HepG2 (cell line): Measurements from ENCODE around the gene IRAK2. TPM values are rescaled to one million over a fixed set of nuclear protein-coding genes. Genes with fewer than 3 reads are reported as not detected.

ENCODE experiments used
- KDM2A ChIP-seq: sonication (generic); formaldehyde crosslinking; IDR thresholded peaks from 2 replicates; pipeline ENCODE4 v1.4.0; 2020; ENCODE audit warnings: low read depth, missing genetic modification reagents, borderline replicate concordance
- MTA1 ChIP-seq: sonication (generic); formaldehyde crosslinking; IDR thresholded peaks from 2 replicates; pipeline ENCODE4 v1.4.0; 2020; ENCODE audit warnings: missing genetic modification reagents, mild to moderate bottlenecking, borderline replicate concordance
- PHF20 ChIP-seq: sonication (generic); formaldehyde crosslinking; IDR thresholded peaks from 2 replicates; pipeline ENCODE4 v1.5.0; 2020; ENCODE audit warnings: mild to moderate bottlenecking, missing genetic modification reagents
- ZBTB1 ChIP-seq: sonication (generic); formaldehyde crosslinking; IDR thresholded peaks from 2 replicates; pipeline ENCODE4 v1.4.0; 2020; ENCODE audit warnings: missing genetic modification reagents, borderline replicate concordance
- ZFX ChIP-seq: sonication (generic); formaldehyde crosslinking; IDR thresholded peaks from 2 replicates; pipeline ENCODE4 v1.4.0; 2020; ENCODE audit warnings: mild to moderate bottlenecking, low read depth, missing genetic modification reagents, moderate library complexity
- ZNF230 ChIP-seq: sonication (generic); formaldehyde crosslinking; IDR thresholded peaks from 2 replicates; pipeline ENCODE4 v1.4.0; 2020; ENCODE audit warnings: mild to moderate bottlenecking, missing genetic modification reagents
- ZNF33A ChIP-seq: sonication (generic); formaldehyde crosslinking; IDR thresholded peaks from 2 replicates; pipeline ENCODE4 v1.5.1; 2020; ENCODE audit warnings: missing genetic modification reagents, mild to moderate bottlenecking, moderate library complexity, borderline replicate concordance
- ZNF530 ChIP-seq: sonication (generic); formaldehyde crosslinking; IDR thresholded peaks from 2 replicates; pipeline ENCODE4 v1.5.0; 2020; ENCODE audit warnings: low read depth, mild to moderate bottlenecking, missing genetic modification reagents
- ZNF572 ChIP-seq: sonication (generic); formaldehyde crosslinking; IDR thresholded peaks from 2 replicates; pipeline ENCODE4 v1.5.1; 2020; ENCODE audit warnings: mild to moderate bottlenecking, missing genetic modification reagents
- ZNF773 ChIP-seq: sonication (generic); formaldehyde crosslinking; IDR thresholded peaks from 2 replicates; pipeline ENCODE4 v1.4.0; 2020; ENCODE audit warnings: missing genetic modification reagents, borderline replicate concordance
- ZNF792 ChIP-seq: IDR thresholded peaks from 2 replicates; pipeline ENCODE4 v1.6.1; 2016
- ZNF83 ChIP-seq: sonication (generic); formaldehyde crosslinking; IDR thresholded peaks from 2 replicates; pipeline ENCODE4 v1.4.0; 2020; ENCODE audit warnings: missing genetic modification reagents, mild to moderate bottlenecking, borderline replicate concordance
- ZSCAN12 ChIP-seq: sonication (generic); formaldehyde crosslinking; IDR thresholded peaks from 2 replicates; pipeline ENCODE4 v1.9.0; 2021; ENCODE audit warnings: mild to moderate bottlenecking, missing genetic modification reagents
- ZSCAN20 ChIP-seq: sonication (generic); formaldehyde crosslinking; IDR thresholded peaks from 2 replicates; pipeline ENCODE4 v1.4.0; 2020; ENCODE audit warnings: missing genetic modification reagents, mild to moderate bottlenecking, borderline replicate concordance
- polyA plus RNA-seq, 8 experiments: library from polyadenylated mRNA; depleted of rRNA in 3 of 8; stranded (reverse) in 7 of 8; unstranded in 1 of 8; fragments of >200 nt; fragmentation: Illumina TruSeq in 4 of 8; extraction: Trizol in 4 of 8; gene quantifications; 2 replicates each; pipeline versions ENCODE4 v1.2.1 to v1.2.3, GENCODE V29; 2011 to 2016; ENCODE audit warnings: low read depth in 4 of 8, missing spikeins in 1 of 8, mixed read lengths in 1 of 8; ENCODE audit not compliant: insufficient read depth in 1 of 8
- total RNA-seq, 5 experiments: library from RNA; depleted of rRNA; stranded (reverse); fragments of >200 nt; fragmentation: Illumina TruSeq; extraction: Trizol; gene quantifications; 2 replicates each; pipeline ENCODE4 v1.2.3, GENCODE V29; 2016; ENCODE audit warnings: low read depth in 1 of 5
- TF ChIP-seq, protein P1 (sequence below), 2 experiments: sonication (generic) in 1 of 2; formaldehyde crosslinking in 1 of 2; IDR thresholded peaks; 2 replicates each; pipeline versions ENCODE4 v1.6.1 to v1.9.0; 2014 to 2022; ENCODE audit warnings: antibody characterized with exemption in 1 of 2, borderline replicate concordance in 1 of 2, inconsistent platforms in 1 of 2, low read depth in 1 of 2, missing genetic modification reagents in 1 of 2
- TF ChIP-seq, protein P2 (sequence below): sonication (generic); formaldehyde crosslinking; IDR thresholded peaks from 2 replicates; pipeline ENCODE4 v1.8.0; 2022; ENCODE audit warnings: missing genetic modification reagents, mild to moderate bottlenecking, inconsistent platforms, borderline replicate concordance
- TF ChIP-seq, protein P3 (sequence below): IDR thresholded peaks from 2 replicates; pipeline ENCODE4 v1.6.1; 2018; ENCODE audit warnings: missing genetic modification reagents, mild to moderate bottlenecking, missing compliant biosample characterization
- TF ChIP-seq, protein P4 (sequence below): sonication (generic); formaldehyde crosslinking; IDR thresholded peaks from 2 replicates; pipeline ENCODE4 v1.4.0; 2020; ENCODE audit warnings: mild to moderate bottlenecking, missing genetic modification reagents

The IRAK2 gene
- total and polyA plus RNA-seq, 2 of the 13 experiments (the other 11 are each of a cell fraction or from before 2014, with no cell fraction given) = 13.1 to 23.3 TPM

DNA sequence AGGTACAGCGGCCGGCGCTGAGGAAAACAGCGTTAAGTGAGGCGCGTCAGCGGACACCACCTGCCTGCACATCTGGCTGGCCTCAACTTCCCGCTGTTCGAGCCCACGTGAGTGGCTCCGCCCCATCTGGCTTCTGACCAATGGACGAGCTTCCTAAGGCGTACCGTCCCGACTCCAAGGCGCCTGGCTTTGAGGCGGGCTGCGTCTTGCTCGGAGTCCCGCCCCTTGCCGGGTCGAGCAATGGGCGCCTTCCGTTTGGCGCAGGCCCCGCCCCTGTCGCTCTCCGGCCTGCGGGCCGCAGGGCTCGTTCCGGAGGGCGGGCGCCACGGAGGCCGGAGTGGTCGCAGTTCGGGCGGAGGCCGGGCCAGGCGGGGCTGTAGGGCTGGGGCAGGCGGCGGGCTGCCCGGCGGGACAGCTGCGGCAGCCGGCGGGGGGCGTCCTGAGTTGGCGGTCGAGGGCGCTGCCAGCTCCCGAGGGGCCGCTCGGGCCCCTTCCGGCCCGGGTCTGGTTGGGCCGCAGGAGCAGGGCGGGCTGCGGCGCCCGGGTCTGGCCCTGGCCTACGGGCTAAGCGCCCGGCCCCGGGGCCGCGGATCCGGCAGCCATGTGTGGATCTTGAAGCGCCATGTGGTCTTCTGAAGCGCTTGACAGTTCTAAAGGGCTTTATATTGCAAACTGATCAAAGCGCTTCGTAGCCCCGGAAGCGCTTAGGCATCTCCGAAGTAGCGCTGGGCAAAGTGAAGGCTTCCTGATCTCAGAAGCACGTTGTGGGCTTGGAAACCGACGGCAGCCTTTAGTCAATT, 83.7 kb downstream of the IRAK2 start, which contains the start of gene TATDN2 (continued):
- TF ChIP-seq, protein P1, sequence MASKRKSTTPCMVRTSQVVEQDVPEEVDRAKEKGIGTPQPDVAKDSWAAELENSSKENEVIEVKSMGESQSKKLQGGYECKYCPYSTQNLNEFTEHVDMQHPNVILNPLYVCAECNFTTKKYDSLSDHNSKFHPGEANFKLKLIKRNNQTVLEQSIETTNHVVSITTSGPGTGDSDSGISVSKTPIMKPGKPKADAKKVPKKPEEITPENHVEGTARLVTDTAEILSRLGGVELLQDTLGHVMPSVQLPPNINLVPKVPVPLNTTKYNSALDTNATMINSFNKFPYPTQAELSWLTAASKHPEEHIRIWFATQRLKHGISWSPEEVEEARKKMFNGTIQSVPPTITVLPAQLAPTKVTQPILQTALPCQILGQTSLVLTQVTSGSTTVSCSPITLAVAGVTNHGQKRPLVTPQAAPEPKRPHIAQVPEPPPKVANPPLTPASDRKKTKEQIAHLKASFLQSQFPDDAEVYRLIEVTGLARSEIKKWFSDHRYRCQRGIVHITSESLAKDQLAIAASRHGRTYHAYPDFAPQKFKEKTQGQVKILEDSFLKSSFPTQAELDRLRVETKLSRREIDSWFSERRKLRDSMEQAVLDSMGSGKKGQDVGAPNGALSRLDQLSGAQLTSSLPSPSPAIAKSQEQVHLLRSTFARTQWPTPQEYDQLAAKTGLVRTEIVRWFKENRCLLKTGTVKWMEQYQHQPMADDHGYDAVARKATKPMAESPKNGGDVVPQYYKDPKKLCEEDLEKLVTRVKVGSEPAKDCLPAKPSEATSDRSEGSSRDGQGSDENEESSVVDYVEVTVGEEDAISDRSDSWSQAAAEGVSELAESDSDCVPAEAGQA (IDR thresholded peaks at IDR 0.05; ENCODE audit: low read depth) = no peak
- TF ChIP-seq, protein P1 (CRISPR knock-in tag; IDR thresholded peaks at IDR 0.05; ENCODE audit: borderline replicate concordance) = 0 out of 2 replicates have a peak, but pooled peaks have one; percentile 80
- TF ChIP-seq MTA1 (CRISPR knock-in tag) (peak; percentile 51; the same call in 1 of the 2 replicates), ZBTB1 (CRISPR knock-in tag) (no peak), ZNF83 (CRISPR knock-in tag) (no peak), ZNF33A (no peak), ZFX (CRISPR knock-in tag) (peak; percentile 92), ZSCAN12 (peak; percentile 21; the same call in 1 of the 2 replicates), ZNF773 (CRISPR knock-in tag) (peak; percentile 76; the same call in 1 of the 2 replicates), ZNF230 (CRISPR knock-in tag) (peak; percentile 40; the same call in 1 of the 2 replicates), ZSCAN20 (CRISPR knock-in tag) (peak; percentile 37; the same call in 1 of the 2 replicates), ZNF572 (CRISPR knock-in tag) (no peak), ZNF792 (peak; percentile 58; the same call in 1 of the 2 replicates), PHF20 (CRISPR knock-in tag) (0 out of 2 replicates have a peak, but pooled peaks have one; percentile 20), KDM2A (peak; percentile 34; the same call in 1 of the 2 replicates), ZNF530 (CRISPR knock-in tag) (no peak)
- TF ChIP-seq, protein P2, sequence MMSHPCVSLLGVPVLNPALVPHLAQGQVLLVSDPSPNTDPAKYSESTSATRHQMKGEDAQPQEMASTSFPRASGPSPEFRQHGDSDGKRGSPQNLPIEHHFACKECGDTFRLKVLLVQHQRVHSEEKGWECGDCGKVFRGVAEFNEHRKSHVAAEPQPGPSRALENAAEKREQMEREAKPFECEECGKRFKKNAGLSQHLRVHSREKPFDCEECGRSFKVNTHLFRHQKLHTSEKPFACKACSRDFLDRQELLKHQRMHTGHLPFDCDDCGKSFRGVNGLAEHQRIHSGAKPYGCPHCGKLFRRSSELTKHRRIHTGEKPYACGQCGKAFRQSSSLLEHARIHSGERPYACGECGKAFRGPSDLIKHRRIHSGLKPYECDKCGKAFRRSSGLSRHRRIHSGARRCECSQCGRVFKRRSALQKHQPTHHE (CRISPR knock-in tag) = no peak
- TF ChIP-seq, protein P3, sequence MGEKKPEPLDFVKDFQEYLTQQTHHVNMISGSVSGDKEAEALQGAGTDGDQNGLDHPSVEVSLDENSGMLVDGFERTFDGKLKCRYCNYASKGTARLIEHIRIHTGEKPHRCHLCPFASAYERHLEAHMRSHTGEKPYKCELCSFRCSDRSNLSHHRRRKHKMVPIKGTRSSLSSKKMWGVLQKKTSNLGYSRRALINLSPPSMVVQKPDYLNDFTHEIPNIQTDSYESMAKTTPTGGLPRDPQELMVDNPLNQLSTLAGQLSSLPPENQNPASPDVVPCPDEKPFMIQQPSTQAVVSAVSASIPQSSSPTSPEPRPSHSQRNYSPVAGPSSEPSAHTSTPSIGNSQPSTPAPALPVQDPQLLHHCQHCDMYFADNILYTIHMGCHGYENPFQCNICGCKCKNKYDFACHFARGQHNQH = no peak
- TF ChIP-seq, protein P4, sequence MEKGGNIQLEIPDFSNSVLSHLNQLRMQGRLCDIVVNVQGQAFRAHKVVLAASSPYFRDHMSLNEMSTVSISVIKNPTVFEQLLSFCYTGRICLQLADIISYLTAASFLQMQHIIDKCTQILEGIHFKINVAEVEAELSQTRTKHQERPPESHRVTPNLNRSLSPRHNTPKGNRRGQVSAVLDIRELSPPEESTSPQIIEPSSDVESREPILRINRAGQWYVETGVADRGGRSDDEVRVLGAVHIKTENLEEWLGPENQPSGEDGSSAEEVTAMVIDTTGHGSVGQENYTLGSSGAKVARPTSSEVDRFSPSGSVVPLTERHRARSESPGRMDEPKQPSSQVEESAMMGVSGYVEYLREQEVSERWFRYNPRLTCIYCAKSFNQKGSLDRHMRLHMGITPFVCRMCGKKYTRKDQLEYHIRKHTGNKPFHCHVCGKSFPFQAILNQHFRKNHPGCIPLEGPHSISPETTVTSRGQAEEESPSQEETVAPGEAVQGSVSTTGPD (CRISPR knock-in tag) = 0 out of 2 replicates have a peak, but pooled peaks have one; percentile 7
